NCI-H345 (cell line): ENCODE data around the gene FCF1.

Source experiments
- DNase-seq: peaks from one replicate; lab custom pipeline; 2025; lab: John Stamatoyannopoulos, UW

FCF1 gene

DNA sequence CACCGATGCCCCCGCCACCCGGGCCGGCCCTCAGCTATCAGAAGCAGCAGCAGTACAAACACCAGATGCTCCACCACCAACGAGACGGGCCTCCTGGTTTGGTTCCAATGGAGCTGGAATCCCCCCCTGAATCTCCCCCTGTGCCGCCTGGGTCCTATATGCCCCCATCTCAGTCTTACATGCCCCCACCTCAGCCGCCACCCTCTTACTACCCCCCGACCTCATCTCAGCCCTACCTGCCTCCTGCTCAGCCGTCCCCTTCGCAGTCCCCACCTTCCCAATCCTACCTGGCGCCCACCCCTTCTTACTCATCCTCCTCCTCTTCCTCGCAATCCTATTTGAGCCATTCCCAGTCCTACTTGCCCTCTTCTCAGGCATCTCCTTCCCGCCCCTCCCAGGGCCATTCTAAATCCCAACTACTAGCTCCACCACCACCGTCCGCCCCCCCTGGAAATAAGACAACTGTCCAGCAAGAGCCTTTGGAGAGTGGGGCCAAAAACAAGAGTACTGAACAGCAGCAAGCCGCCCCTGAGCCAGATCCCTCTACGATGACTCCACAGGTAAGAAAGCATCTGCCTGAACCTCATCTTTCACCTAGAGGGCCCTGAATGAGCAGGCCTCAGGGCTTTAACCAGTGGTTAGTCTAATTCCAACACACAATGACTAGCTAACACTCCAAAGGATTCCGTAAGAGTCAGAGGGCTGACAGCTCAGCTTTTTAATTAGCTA, 51.0 kb downstream of the FCF1 start:
- DNase-seq: peak; percentile 10

- DNase-seq: no peak
Observed at GRCh38 chr14:74765721-74766120, 52.8 kb downstream of the FCF1 start.

DNA sequence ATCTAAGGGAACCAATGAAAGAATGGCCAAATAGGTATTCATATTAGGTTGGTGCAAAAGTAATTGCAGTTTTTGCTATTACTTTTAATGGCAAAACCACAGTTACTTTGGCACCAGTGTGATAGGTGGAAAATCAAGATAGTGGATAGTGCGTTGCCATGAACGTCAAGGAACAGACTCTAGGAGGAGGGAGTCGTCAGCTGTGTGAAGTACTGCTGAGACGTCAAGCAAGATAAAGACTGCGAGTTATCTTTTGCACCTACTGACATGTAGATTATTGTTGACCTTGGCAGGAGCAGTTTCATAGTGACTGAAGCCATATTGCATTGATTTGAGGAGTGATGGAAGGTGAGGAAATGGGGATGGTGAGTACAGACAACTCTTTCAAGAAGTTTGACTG, 58.5 kb downstream of the FCF1 start:
- no peak for DNase-seq

DNA sequence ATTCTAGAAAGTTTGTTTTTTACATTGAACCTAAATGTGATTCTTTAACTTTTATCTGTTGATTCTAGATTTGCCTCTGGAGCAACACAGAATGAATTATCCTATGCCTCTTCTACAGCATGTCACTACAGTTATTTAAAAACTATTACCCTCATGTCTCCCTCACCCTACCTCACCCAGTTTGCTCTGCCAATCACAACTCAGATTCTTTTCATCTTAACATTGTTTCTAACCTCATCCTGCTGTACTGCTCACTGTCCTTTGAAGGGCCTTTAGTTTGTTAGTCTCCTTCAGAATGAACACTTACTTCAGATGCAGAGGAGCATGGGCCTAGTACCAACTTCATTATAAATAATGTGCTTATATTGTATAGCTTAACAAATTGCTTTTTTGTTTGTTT, 71.7 kb downstream of the FCF1 start:
- DNase-seq: no peak

DNA sequence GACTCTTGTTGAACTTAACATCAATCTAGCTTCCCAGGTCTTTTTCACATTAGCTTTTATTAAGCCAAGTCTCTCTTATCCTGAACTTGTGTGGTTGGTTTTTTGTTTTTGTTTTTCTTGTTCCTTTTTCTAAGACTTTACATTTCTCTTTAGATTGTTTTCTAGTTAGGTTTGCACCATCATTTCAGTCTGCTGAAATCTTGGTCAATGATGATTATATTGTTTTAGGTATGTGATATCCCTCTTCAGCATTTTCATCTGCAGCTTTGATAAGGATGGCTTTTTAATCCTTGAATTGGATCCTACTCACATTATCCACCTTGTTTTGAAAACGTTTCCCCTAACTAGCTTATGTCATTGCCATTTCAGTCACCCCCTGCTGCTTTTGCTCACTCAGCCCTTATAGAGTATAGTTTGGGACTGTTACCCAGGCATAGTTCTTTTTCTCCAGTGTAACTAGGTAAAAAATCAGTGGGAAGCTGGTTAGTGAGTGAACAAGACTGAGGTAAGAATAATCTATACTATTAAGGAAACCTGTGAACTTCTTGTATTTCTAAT, 72.2 kb downstream of the FCF1 start:
- no peak for DNase-seq

DNA sequence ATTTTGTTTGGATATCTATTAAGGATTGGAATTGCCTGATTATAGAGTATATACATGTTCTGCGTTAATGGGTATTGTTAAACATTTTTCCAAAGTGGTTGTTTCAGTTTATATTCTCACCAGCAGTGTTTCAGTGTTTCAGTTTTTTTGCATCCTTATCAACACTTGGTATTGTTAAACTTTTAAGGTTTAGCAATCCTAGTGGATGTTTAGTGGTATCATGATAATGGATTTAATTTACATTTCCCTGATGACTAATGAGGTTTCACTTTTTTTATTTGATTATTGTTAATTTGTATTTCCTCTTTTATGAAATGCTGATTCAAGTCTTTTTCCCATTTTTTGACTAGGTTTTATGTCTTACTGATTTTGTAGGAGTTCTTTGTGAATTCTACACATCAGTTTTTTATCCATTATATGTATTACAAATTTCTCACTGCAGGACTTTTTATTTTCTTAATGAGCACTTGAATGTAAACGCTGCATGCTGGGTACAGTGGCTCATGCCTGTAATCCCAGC, 73.9 kb downstream of the FCF1 start:
- no peak for DNase-seq
